HEK293 (cell line): ENCODE measurements around the gene ZCCHC7.

ENCODE experiments used
- CTCF ChIA-PET: fragments of 350-600 bp; formaldehyde crosslinking; extraction: SDS; loops from one replicate; lab custom pipeline; 2021; ENCODE audit warnings: antibody characterized with exemption; lab: Yijun Ruan, JAX
- POLR2A ChIA-PET: fragments of 300-600 bp; formaldehyde crosslinking; extraction: SDS; loops from one replicate; lab custom pipeline; 2020; ENCODE audit warnings: antibody characterized with exemption, inconsistent platforms; lab: Yijun Ruan, JAX
- H3K27ac ChIP-seq: fragments of 200-500 bp; sonication (Bioruptor generic); 2 replicates; pipeline ENCODE4 v1.5.1; 2014; ENCODE audit warnings: low read depth, low read length, control low read depth, inconsistent platforms; ENCODE audit errors: extremely low read depth
- H3K36me3 ChIP-seq, 2 experiments: fragments of 200-500 bp in 1 of 2; sonication (Bioruptor generic) in 1 of 2; 1 replicate in 1 of 2; 2 replicates in 1 of 2; pipeline ENCODE4 v1.5.1; 2014 to 2017; ENCODE audit warnings: inconsistent platforms in 2 of 2, low read length in 2 of 2; ENCODE audit not compliant: control insufficient read depth in 2 of 2, insufficient read depth in 1 of 2
- H3K4me1 ChIP-seq: fragments of 200-500 bp; sonication (Bioruptor generic); 2 replicates; pipeline ENCODE4 v1.5.1; 2014; ENCODE audit warnings: mild to moderate bottlenecking, low read length, inconsistent platforms; ENCODE audit not compliant: control insufficient read depth, insufficient read depth
- H3K4me3 ChIP-seq: 2 replicates; pipeline ENCODE4 v1.5.1; 2011; ENCODE audit warnings: low read depth, mild to moderate bottlenecking, control low read depth, low read length, moderate library complexity
- H3K9me3 ChIP-seq: fragments of 200-500 bp; sonication (Bioruptor generic); 2 replicates; pipeline ENCODE4 v1.5.1; 2014; ENCODE audit warnings: low read depth, low read length, inconsistent platforms; ENCODE audit not compliant: control insufficient read depth, insufficient read depth
- BCL11B ChIP-seq: fragments of 450-650 bp; formaldehyde crosslinking; IDR thresholded peaks from 2 replicates; pipeline ENCODE4 v1.5.1; 2016; ENCODE audit warnings: low read depth, missing biosample characterization, missing genetic modification characterization
- GLI2 ChIP-seq: fragments of 450-650 bp; formaldehyde crosslinking; IDR thresholded peaks from 2 replicates; pipeline ENCODE4; 2017; ENCODE audit warnings: missing biosample characterization, missing genetic modification characterization, low read depth, borderline replicate concordance
- KLF10 ChIP-seq: fragments of 450-650 bp; IDR thresholded peaks from 2 replicates; pipeline ENCODE4 v1.5.1; 2018; ENCODE audit warnings: missing biosample characterization, mild to moderate bottlenecking, missing genetic modification characterization
- SP3 ChIP-seq: fragments of 450-650 bp; formaldehyde crosslinking; IDR thresholded peaks from 2 replicates; pipeline ENCODE4 v1.5.1; 2016; ENCODE audit warnings: missing biosample characterization, missing genetic modification characterization
- WT1 ChIP-seq: fragments of 450-650 bp; formaldehyde crosslinking; IDR thresholded peaks from 2 replicates; pipeline ENCODE4 v1.5.1; 2016; ENCODE audit warnings: missing biosample characterization, missing genetic modification characterization
- ZBTB7A ChIP-seq: fragments of 450-650 bp; formaldehyde crosslinking; IDR thresholded peaks from 2 replicates; pipeline ENCODE4 v1.5.1; 2016; ENCODE audit warnings: low read depth, missing biosample characterization, missing genetic modification characterization
- ZNF157 ChIP-seq: fragments of 450-650 bp; formaldehyde crosslinking; IDR thresholded peaks from 2 replicates; pipeline ENCODE4 v1.5.1; 2016; ENCODE audit warnings: missing biosample characterization, missing genetic modification characterization
- ZNF175 ChIP-seq: fragments of 450-650 bp; formaldehyde crosslinking; IDR thresholded peaks from 2 replicates; pipeline ENCODE4 v1.5.1; 2016; ENCODE audit warnings: missing biosample characterization, missing genetic modification characterization
- ZNF416 ChIP-seq: fragments of 450-650 bp; formaldehyde crosslinking; IDR thresholded peaks from 2 replicates; pipeline ENCODE4 v1.5.1; 2016; ENCODE audit warnings: missing biosample characterization, missing genetic modification characterization
- ZNF433 ChIP-seq: fragments of 450-650 bp; formaldehyde crosslinking; IDR thresholded peaks from 2 replicates; pipeline ENCODE4 v1.5.1; 2016; ENCODE audit warnings: missing biosample characterization, missing genetic modification characterization, low read depth
- ZNF514 ChIP-seq: fragments of 450-650 bp; formaldehyde crosslinking; IDR thresholded peaks from 2 replicates; pipeline ENCODE4 v1.5.1; 2016; ENCODE audit warnings: missing biosample characterization, missing genetic modification characterization
- ZNF792 ChIP-seq: fragments of 450-650 bp; formaldehyde crosslinking; IDR thresholded peaks from 2 replicates; pipeline ENCODE4 v1.5.1; 2016; ENCODE audit warnings: missing biosample characterization, missing genetic modification characterization
- TF ChIP-seq, protein P1 (sequence below): fragments of 450-650 bp; formaldehyde crosslinking; IDR thresholded peaks from 2 replicates; pipeline ENCODE4 v1.5.1; 2016; ENCODE audit warnings: missing biosample characterization, missing genetic modification characterization
- TF ChIP-seq, protein P2 (sequence below): fragments of 450-650 bp; formaldehyde crosslinking; IDR thresholded peaks from 2 replicates; pipeline ENCODE4 v1.5.1; 2016; ENCODE audit warnings: missing biosample characterization, missing genetic modification characterization
- TF ChIP-seq, protein P3 (sequence below): fragments of 450-650 bp; formaldehyde crosslinking; IDR thresholded peaks from 2 replicates; pipeline ENCODE4 v1.5.1; 2017; ENCODE audit warnings: missing biosample characterization, missing genetic modification characterization
- TF ChIP-seq, protein P4 (sequence below): fragments of 450-650 bp; formaldehyde crosslinking; IDR thresholded peaks from 2 replicates; pipeline ENCODE4; 2016; ENCODE audit warnings: missing biosample characterization, missing genetic modification characterization

The ZCCHC7 gene

DNA sequence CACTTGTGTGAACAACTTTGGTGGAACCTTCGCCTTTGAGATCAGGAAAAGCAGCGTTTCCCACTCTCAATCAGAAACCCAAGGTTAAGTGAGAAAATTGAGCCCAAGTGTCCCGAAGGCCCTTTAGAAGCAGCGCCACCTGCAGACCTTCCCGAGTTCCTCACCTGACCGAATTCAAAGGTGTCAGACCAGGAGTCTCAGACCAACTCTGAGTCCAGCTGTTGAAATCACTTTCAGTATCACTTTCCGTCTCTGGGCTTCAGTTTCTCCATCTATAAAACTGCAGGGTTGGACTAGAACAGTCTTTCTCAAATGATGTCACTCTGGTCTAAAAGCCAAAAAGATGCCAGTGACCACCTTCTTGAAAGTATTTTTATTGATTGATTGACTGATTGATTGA lies 270.4 kb downstream of the ZCCHC7 start:
- no peaks in the 10 kb centered on the region for H3K4me1 ChIP-seq
- no peaks in the 10 kb centered on the region for H3K9me3 ChIP-seq
- no peak overlapping the region for H3K27ac ChIP-seq
- TF ChIP-seq, protein P1, sequence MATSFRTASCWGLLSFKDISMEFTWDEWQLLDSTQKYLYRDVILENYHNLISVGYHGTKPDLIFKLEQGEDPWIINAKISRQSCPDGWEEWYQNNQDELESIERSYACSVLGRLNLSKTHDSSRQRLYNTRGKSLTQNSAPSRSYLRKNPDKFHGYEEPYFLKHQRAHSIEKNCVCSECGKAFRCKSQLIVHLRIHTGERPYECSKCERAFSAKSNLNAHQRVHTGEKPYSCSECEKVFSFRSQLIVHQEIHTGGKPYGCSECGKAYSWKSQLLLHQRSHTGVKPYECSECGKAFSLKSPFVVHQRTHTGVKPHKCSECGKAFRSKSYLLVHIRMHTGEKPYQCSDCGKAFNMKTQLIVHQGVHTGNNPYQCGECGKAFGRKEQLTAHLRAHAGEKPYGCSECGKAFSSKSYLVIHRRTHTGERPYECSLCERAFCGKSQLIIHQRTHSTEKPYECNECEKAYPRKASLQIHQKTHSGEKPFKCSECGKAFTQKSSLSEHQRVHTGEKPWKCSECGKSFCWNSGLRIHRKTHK (tag by site-specific recombination), result no peak
- no peak for TF ChIP-seq ZNF416 (tag by site-specific recombination)
- TF ChIP-seq, protein P2, sequence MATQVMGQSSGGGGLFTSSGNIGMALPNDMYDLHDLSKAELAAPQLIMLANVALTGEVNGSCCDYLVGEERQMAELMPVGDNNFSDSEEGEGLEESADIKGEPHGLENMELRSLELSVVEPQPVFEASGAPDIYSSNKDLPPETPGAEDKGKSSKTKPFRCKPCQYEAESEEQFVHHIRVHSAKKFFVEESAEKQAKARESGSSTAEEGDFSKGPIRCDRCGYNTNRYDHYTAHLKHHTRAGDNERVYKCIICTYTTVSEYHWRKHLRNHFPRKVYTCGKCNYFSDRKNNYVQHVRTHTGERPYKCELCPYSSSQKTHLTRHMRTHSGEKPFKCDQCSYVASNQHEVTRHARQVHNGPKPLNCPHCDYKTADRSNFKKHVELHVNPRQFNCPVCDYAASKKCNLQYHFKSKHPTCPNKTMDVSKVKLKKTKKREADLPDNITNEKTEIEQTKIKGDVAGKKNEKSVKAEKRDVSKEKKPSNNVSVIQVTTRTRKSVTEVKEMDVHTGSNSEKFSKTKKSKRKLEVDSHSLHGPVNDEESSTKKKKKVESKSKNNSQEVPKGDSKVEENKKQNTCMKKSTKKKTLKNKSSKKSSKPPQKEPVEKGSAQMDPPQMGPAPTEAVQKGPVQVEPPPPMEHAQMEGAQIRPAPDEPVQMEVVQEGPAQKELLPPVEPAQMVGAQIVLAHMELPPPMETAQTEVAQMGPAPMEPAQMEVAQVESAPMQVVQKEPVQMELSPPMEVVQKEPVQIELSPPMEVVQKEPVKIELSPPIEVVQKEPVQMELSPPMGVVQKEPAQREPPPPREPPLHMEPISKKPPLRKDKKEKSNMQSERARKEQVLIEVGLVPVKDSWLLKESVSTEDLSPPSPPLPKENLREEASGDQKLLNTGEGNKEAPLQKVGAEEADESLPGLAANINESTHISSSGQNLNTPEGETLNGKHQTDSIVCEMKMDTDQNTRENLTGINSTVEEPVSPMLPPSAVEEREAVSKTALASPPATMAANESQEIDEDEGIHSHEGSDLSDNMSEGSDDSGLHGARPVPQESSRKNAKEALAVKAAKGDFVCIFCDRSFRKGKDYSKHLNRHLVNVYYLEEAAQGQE (tag by site-specific recombination), result no peak
- H3K36me3 ChIP-seq, result no peaks in the 10 kb centered on the region
- CTCF ChIA-PET, result interaction anchor here (1.5 to 2.3 kb wide), 4 partner anchors 8 to 21 kb away, joined by 3 to 10 read pairs (median 4); no protein-coding TSS in a partner anchor
- POLR2A ChIA-PET, result no interaction called here
- H3K4me3 ChIP-seq, result no peak overlapping the region

DNA sequence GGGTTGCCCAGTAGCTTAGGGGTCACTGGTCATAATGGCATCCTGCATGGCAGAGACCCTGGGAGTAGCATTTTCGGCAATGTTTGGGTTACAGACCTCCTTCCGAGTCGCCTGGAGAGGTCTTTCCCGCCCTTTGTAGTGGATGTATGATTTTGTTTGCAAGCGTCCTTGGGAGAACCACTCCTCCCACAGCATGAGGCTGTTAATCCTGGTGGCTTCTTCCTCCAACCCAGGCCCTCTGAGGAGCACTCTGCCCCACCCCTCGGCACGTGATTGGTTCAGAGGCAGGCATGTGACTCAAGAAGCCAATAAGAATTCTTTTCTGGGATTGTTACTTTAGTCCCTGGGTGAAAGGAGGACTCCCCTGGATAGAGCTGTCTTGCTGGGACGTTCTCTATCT lies 271.9 kb downstream of the ZCCHC7 start:
- no peaks in the 10 kb centered on the region for H3K36me3 ChIP-seq
- ChIA-PET POLR2A (no interaction called here), CTCF (interaction anchor here (0.8 to 2.3 kb wide), 4 partner anchors 10 to 526 kb away, joined by 3 to 10 read pairs (median 4); no protein-coding TSS in a partner anchor)
- no peaks in the 10 kb centered on the region for H3K9me3 ChIP-seq
- no peak for TF ChIP-seq ZNF157 (tag by site-specific recombination)
- no peak overlapping the region for H3K4me3 ChIP-seq
- no peak overlapping the region for H3K27ac ChIP-seq
- no peaks in the 10 kb centered on the region for H3K4me1 ChIP-seq

DNA sequence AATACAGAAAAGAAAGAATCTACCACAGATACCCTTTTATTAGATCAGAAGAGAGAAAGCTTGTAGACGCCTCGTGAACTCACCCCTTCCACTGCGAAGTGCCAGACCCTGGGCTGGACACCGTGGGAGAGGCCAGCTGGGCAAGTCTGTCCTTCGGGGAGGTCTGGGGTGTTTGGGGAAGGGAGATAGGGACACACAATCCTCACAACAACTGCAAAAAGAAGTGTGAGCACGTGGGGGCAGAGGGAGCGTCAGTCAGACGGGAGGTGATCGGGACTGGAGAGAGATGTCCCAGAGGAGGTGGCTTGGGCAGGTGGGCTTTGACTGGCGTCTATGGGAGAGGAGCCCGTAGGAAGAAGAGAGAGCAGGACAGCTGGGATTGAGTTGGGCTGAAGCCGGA lies 274.9 kb downstream of the ZCCHC7 start:
- CTCF ChIA-PET, result interaction anchor here (0.7 to 2.1 kb wide), 6 partner anchors 12 to 399 kb away, joined by 3 to 7 read pairs (median 4); no protein-coding TSS in a partner anchor
- Histone ChIP-seq H3K4me3 (no peak overlapping the region), H3K4me1 (no peaks in the 10 kb centered on the region), H3K36me3 (no peaks in the 10 kb centered on the region), H3K27ac (no peak overlapping the region), H3K9me3 (no peaks in the 10 kb centered on the region)
- POLR2A ChIA-PET, result interaction anchor here (0.6 kb wide), 1 partner anchor 356 kb away, joined by 3 read pairs; no protein-coding TSS in a partner anchor
- TF ChIP-seq GLI2 (no peak), KLF10 (tag by site-specific recombination) (no peak), SP3 (tag by site-specific recombination) (no peak), BCL11B (no peak), WT1 (no peak), ZBTB7A (tag by site-specific recombination) (no peak), ZNF175 (tag by site-specific recombination) (no peak), ZNF792 (tag by site-specific recombination) (no peak), ZNF433 (tag by site-specific recombination) (no peak), ZNF514 (tag by site-specific recombination) (no peak)
- TF ChIP-seq, protein P3, sequence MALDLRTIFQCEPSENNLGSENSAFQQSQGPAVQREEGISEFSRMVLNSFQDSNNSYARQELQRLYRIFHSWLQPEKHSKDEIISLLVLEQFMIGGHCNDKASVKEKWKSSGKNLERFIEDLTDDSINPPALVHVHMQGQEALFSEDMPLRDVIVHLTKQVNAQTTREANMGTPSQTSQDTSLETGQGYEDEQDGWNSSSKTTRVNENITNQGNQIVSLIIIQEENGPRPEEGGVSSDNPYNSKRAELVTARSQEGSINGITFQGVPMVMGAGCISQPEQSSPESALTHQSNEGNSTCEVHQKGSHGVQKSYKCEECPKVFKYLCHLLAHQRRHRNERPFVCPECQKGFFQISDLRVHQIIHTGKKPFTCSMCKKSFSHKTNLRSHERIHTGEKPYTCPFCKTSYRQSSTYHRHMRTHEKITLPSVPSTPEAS (tag by site-specific recombination), result no peak
- TF ChIP-seq, protein P4, sequence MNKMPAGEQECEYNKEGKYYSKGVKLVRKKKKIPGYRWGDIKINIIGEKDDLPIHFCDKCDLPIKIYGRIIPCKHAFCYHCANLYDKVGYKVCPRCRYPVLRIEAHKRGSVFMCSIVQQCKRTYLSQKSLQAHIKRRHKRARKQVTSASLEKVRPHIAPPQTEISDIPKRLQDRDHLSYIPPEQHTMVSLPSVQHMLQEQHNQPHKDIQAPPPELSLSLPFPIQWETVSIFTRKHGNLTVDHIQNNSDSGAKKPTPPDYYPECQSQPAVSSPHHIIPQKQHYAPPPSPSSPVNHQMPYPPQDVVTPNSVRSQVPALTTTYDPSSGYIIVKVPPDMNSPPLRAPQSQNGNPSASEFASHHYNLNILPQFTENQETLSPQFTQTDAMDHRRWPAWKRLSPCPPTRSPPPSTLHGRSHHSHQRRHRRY (tag by site-specific recombination), result no peak
- TF ChIP-seq, all 188 proteins: peak for 0
